Smooth muscle cell (in vitro differentiated cells): ENCODE measurements around the gene PFKFB3. TPM values are rescaled to one million over a fixed set of nuclear protein-coding genes. Genes with fewer than 3 reads are reported as not detected.
"Not testable (repeated sequence)": the region's sequence is repeated elsewhere in the genome, so short reads cannot be mapped to it uniquely, and the experiment has no call there.

ENCODE experiments used
- DNase-seq: peaks from one replicate; lab custom pipeline; 2025; ENCODE audit not compliant: unreplicated experiment; lab: John Stamatoyannopoulos, UW
- H2AFZ ChIP-seq: fragments of 200-600 bp; sonication (generic); 2 replicates; pipeline ENCODE4 v1.6.0; 2016; ENCODE audit warnings: antibody characterized with exemption, low read depth, mild to moderate bottlenecking
- H3F3A ChIP-seq: fragments of 200-600 bp; sonication (generic); 2 replicates; pipeline ENCODE4 v1.6.0; 2017; ENCODE audit warnings: antibody characterized with exemption, low read depth
- H3K27ac ChIP-seq: fragments of 200-600 bp; sonication (generic); 2 replicates; pipeline ENCODE4 v1.5.1; 2016; ENCODE audit warnings: low read depth, mild to moderate bottlenecking
- H3K27me3 ChIP-seq: fragments of 200-600 bp; sonication (generic); 2 replicates; pipeline ENCODE4 v1.6.1; 2016; ENCODE audit warnings: low read depth, mild to moderate bottlenecking
- H3K36me3 ChIP-seq: fragments of 200-600 bp; sonication (generic); 2 replicates; pipeline ENCODE4 v1.5.1; 2016; ENCODE audit warnings: low read depth
- H3K4me1 ChIP-seq: fragments of 200-600 bp; sonication (generic); 2 replicates; pipeline ENCODE4 v1.5.1; 2016; ENCODE audit warnings: low read depth
- H3K4me2 ChIP-seq: fragments of 200-600 bp; sonication (generic); 2 replicates; pipeline ENCODE4 v1.6.0; 2016; ENCODE audit warnings: mild to moderate bottlenecking
- H3K4me3 ChIP-seq: fragments of 200-600 bp; sonication (generic); 2 replicates; pipeline ENCODE4 v1.5.1; 2016; ENCODE audit warnings: mild to moderate bottlenecking
- H3K79me2 ChIP-seq: fragments of 200-600 bp; sonication (generic); 2 replicates; pipeline ENCODE4 v1.6.0; 2016; ENCODE audit warnings: low read depth, mild to moderate bottlenecking
- H3K9ac ChIP-seq: fragments of 200-600 bp; sonication (generic); 2 replicates; pipeline ENCODE4 v1.6.0; 2016; ENCODE audit warnings: low read depth
- H3K9me3 ChIP-seq: fragments of 200-600 bp; sonication (generic); replicated peaks from 2 replicates; pipeline ENCODE4 v1.5.1; 2016; ENCODE audit warnings: low read depth
- H4K20me1 ChIP-seq: fragments of 200-600 bp; sonication (generic); 2 replicates; pipeline ENCODE4 v1.6.0; 2016; ENCODE audit warnings: low read depth
- WGBS: methylation state at CpG from one replicate; pipeline ENCODE4 v1.1.7; 2016; ENCODE audit warnings: low lambda C conversion rate; 5-methylcytosine and 5-hydroxymethylcytosine counted together
- polyA plus RNA-seq: library from polyadenylated mRNA; unstranded; fragments of >200 nt; fragmentation: Nextera tagmentation; extraction: Ambion mirVana; gene quantifications from 2 replicates; pipeline ENCODE4 v1.2.1, GENCODE V29; 2016
- total RNA-seq: library from RNA; depleted of rRNA; stranded (reverse); fragments of >200 nt; gene quantifications from 2 replicates; pipeline ENCODE4 v1.2.3, GENCODE V29; 2014
- TF ChIP-seq, protein P1 (sequence below): fragments of 200-600 bp; sonication (generic); IDR thresholded peaks from 2 replicates; pipeline ENCODE4 v1.5.1; 2017; ENCODE audit warnings: borderline replicate concordance, mild to moderate bottlenecking, antibody characterized with exemption; ENCODE audit not compliant: insufficient read depth, poor library complexity, severe bottlenecking

The PFKFB3 gene
- total and polyA plus RNA-seq, 2 experiments from 2014 or later = 61.3 to 68.3 TPM

DNA sequence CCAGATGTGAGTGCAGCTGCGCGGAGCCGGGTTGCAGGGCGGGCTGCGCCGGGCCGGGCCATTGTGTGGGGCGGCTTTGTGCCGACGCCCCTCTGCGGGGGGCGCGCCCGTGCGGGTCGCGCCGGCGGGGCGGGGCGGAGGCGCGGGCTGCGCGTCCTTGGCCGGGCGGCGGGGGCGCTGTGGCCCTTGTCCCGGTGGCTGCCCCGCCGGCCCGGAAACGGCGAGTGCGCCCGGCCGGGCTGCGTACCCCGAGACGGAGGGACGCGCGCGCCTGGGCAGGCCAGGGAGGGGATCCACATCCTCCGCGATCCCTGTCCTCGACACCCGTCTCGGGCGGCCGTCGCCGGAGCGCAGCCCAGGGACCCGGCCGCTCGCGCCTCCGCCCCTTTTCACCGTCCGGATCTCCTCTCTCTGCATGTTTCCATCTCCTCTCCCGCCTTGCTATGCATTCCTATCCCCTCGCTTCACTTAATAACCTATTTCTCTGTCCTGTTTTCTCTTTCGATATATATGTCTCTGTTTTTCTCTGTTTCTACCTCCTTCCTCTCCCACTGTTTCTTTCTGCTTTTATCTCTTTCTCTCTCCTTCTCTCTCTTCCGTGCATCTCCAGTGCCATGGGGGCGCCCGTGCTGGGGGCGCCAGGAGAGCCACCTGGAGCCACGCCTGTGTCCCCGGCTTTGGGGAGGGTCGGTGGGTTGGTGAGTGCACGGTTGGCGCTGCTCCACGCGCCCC, 765 bp downstream of the PFKFB3 start:
- H3K27me3 ChIP-seq = no peaks in the 10 kb centered on the region

DNA sequence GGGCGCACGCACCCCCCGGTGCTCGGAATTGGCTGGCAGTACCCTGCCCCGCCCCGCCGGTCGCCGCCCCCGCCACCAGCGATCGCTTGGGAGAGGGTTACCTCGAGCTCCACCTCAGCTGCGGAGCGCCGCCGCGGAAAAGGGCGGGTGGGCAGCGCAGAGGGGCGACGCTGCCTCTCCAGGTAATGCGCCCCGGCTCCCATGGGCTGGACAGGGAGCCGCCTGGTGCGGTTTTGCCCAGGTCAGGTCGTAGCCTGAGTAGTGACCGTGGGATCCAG, 1.3 kb downstream of the PFKFB3 start:
- H3K4me3 ChIP-seq = peak overlapping the region; percentile 93
- H4K20me1 ChIP-seq = peaks cover 64% of the 10 kb centered on the region
- H3K27ac ChIP-seq = peak overlapping the region; percentile 74
- H3K9ac ChIP-seq = peak overlapping the region; percentile 86
- peaks cover 2% of the 10 kb centered on the region for H3F3A ChIP-seq
- DNase-seq = no peak
- H3K4me1 ChIP-seq = peaks cover 22% of the 10 kb centered on the region
- H3K36me3 ChIP-seq = no peaks in the 10 kb centered on the region
- peak overlapping the region; percentile 98 for H3K4me2 ChIP-seq
- no peak overlapping the region for H2AFZ ChIP-seq
- H3K9me3 ChIP-seq = no peaks in the 10 kb centered on the region
- TF ChIP-seq, protein P1, sequence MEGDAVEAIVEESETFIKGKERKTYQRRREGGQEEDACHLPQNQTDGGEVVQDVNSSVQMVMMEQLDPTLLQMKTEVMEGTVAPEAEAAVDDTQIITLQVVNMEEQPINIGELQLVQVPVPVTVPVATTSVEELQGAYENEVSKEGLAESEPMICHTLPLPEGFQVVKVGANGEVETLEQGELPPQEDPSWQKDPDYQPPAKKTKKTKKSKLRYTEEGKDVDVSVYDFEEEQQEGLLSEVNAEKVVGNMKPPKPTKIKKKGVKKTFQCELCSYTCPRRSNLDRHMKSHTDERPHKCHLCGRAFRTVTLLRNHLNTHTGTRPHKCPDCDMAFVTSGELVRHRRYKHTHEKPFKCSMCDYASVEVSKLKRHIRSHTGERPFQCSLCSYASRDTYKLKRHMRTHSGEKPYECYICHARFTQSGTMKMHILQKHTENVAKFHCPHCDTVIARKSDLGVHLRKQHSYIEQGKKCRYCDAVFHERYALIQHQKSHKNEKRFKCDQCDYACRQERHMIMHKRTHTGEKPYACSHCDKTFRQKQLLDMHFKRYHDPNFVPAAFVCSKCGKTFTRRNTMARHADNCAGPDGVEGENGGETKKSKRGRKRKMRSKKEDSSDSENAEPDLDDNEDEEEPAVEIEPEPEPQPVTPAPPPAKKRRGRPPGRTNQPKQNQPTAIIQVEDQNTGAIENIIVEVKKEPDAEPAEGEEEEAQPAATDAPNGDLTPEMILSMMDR = no peak
- WGBS = no CpG with 5 or more reads among the region's 28 CpGs
- no peaks in the 10 kb centered on the region for H3K27me3 ChIP-seq
- peaks cover 50% of the 10 kb centered on the region for H3K79me2 ChIP-seq

More for the DNA sequence above, 765 bp downstream of the PFKFB3 start:
- WGBS = 2% methylated on average over 51 of the region's 76 CpGs
- H3K4me2 ChIP-seq = peak overlapping the region; percentile 98
- DNase-seq = no peak
- H4K20me1 ChIP-seq = peaks cover 59% of the 10 kb centered on the region
- TF ChIP-seq, protein P1 = peak; percentile 24
- H3K79me2 ChIP-seq = peaks cover 50% of the 10 kb centered on the region
- peaks cover 22% of the 10 kb centered on the region for H3K4me1 ChIP-seq
- peak overlapping the region; percentile 88 for H3K27ac ChIP-seq
- H3F3A ChIP-seq = no peaks in the 10 kb centered on the region
- peak overlapping the region; percentile 93 for H3K4me3 ChIP-seq
- H3K36me3 ChIP-seq = no peaks in the 10 kb centered on the region
- no peaks in the 10 kb centered on the region for H3K9me3 ChIP-seq
- H3K9ac ChIP-seq = peak overlapping the region; percentile 86
- no peak overlapping the region for H2AFZ ChIP-seq

DNA sequence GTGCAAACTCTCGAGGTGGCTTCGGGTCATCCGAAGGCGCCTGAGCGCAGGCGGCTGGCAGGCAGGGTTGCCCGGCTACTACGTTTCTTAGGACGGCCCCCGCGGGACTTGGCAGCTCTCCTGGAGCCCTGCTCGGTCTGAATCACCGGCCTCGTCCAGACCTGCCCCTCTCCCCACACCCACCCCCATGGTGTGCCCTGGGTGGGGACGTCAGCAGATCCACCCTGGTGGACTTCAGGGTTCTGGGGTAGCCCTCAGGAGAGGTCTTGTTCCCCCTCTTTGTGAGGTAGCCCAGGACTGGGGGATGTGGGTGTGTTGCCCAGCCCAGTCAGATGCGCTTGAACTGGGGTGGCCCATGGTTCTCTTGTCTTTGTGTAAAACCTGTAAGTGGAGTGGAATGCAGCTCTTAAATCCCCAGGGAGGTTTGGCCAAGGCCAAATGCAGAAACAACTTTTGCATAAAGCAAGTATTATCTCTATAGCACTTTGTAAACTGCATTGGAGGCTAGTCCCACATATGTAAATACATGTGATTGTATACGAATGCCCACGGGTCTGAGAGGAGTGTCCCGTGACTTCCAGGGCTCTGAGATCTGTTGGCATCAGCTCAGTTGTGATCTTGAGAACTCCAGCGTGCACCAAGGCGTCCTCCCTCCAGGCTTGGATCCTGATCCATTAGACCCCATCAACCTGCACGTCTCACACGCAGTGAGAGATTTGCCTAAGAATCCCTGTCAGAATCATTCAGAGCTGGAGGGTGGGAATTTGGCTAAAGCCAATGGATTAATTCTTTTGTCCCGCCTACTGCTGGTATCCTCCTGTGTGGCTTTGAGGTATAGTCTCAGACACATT, 1.8 kb downstream of the PFKFB3 start:
- WGBS = 15% methylated on average over 22 of the region's 24 CpGs
- Histone ChIP-seq H3K4me2 (peak overlapping the region; percentile 98), H3K79me2 (peaks cover 54% of the 10 kb centered on the region), H3K4me3 (peak overlapping the region; percentile 93), H4K20me1 (peaks cover 69% of the 10 kb centered on the region), H3F3A (peaks cover 7% of the 10 kb centered on the region), H3K9ac (peak overlapping the region; percentile 86), H3K27ac (peak overlapping the region; percentile 74), H2AFZ (no peak overlapping the region), H3K4me1 (peaks cover 22% of the 10 kb centered on the region), H3K9me3 (no peaks in the 10 kb centered on the region), H3K27me3 (no peaks in the 10 kb centered on the region), H3K36me3 (no peaks in the 10 kb centered on the region)
- TF ChIP-seq, protein P1 = no peak
- peak; percentile 24 for DNase-seq

DNA sequence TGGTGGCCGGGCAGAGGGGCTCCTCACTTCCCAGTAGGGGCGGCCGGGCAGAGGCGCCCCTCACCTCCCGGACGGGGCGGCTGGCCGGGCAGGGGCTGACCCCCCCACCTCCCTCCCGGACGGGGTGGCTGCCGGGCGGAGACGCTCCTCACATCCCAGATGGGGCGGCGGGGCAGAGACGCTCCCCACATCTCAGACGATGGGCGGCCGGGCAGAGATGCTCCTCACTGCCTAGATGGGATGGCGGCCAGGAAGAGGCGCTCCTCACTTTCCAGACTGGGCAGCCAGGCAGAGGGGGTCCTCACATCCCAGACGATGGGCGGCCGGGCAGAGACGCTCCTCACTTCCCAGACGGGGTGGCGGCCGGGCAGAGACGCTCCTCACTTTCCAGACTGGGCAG, 3.8 kb downstream of the PFKFB3 start:
- WGBS = 93% methylated on average over 12 of the region's 29 CpGs
- not testable (repeated sequence) for H3K9me3 ChIP-seq, H2AFZ ChIP-seq, DNase-seq, H3K27me3 ChIP-seq, H3K9ac ChIP-seq, H3K27ac ChIP-seq, H3K4me2 ChIP-seq, H3F3A ChIP-seq, H3K4me3 ChIP-seq, H3K36me3 ChIP-seq
- Histone ChIP-seq H3K79me2 (peaks cover 68% of the 10 kb centered on the region), H3K4me1 (peaks cover 29% of the 10 kb centered on the region), H4K20me1 (peaks cover 79% of the 10 kb centered on the region)
